ENCODE measurements around the gene CIT.
"Not testable (repeated sequence)": the region's sequence is repeated elsewhere in the genome, so short reads cannot be mapped to it uniquely, and the experiment has no call there.

Gene CIT, protein sequence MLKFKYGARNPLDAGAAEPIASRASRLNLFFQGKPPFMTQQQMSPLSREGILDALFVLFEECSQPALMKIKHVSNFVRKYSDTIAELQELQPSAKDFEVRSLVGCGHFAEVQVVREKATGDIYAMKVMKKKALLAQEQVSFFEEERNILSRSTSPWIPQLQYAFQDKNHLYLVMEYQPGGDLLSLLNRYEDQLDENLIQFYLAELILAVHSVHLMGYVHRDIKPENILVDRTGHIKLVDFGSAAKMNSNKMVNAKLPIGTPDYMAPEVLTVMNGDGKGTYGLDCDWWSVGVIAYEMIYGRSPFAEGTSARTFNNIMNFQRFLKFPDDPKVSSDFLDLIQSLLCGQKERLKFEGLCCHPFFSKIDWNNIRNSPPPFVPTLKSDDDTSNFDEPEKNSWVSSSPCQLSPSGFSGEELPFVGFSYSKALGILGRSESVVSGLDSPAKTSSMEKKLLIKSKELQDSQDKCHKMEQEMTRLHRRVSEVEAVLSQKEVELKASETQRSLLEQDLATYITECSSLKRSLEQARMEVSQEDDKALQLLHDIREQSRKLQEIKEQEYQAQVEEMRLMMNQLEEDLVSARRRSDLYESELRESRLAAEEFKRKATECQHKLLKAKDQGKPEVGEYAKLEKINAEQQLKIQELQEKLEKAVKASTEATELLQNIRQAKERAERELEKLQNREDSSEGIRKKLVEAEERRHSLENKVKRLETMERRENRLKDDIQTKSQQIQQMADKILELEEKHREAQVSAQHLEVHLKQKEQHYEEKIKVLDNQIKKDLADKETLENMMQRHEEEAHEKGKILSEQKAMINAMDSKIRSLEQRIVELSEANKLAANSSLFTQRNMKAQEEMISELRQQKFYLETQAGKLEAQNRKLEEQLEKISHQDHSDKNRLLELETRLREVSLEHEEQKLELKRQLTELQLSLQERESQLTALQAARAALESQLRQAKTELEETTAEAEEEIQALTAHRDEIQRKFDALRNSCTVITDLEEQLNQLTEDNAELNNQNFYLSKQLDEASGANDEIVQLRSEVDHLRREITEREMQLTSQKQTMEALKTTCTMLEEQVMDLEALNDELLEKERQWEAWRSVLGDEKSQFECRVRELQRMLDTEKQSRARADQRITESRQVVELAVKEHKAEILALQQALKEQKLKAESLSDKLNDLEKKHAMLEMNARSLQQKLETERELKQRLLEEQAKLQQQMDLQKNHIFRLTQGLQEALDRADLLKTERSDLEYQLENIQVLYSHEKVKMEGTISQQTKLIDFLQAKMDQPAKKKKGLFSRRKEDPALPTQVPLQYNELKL (N-terminal part only)

DNA sequence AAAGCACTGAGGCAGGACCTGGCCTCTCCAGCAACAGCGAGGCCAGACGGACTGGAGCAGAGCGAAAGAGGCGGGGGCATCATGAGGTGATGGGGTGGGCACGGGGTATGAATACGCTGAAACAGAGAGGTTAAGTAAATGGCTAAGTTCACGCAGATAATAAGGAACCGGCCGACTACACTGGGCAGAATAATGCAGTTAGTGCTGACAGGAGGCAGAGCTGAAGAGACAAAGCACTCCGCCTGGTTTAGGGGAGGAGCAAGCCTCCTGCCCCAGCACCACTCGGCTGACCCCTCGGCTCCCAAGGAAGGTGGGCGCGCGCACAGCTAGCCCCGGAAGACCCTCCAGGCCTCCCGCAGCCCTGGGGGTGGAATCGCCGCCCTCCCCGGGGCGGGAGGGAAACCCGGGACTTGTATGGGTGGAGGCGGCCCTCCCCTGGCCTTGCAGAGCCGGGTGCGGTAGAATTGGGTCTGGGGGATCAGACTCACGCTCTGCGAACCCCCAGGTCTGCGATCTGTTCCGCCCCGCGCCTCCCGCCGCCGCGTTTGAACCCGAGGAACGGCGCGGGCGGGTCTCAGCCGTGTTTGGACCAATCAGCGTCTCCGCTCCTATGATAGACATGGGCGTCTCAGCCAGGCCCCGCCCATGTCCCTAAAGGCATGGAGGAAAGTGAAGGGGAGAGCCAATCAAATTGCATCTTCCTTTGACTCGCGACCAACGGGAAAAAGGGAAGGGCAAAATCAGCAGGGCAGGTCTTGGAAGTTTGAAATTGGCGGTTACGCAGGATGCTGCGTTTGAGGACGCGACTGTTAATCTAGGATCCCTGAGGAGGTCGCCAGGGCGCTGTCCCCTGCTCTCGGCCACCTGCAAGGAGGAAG, at the start of gene CIT:
CIT (minus strand) TSS at position 560 of the 878 bp plus-strand sequence. CDS start 1,152 bp downstream, outside the sequence.
- DNase-seq = peak; percentile 79

DNA sequence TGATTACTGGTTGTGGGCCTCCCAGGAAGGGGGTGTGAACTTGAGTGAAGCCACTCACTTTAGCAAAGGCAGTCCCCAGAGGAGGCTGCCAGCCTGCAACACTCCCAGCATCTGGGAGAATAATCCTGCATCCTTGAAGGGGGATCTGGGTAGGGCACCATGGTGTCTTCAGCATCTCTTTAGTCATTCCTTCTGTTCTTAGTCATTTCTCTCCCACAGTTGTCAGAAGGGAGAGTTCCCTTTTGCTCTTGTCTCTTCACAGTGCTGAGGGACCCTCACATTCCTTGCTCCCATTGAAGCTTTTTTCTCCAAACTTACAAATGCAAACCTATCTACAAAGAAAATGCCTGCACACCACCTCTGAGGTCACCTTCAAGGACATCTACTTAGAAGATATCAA, 48.1 kb upstream of the CIT start:
- no peak for DNase-seq

DNA sequence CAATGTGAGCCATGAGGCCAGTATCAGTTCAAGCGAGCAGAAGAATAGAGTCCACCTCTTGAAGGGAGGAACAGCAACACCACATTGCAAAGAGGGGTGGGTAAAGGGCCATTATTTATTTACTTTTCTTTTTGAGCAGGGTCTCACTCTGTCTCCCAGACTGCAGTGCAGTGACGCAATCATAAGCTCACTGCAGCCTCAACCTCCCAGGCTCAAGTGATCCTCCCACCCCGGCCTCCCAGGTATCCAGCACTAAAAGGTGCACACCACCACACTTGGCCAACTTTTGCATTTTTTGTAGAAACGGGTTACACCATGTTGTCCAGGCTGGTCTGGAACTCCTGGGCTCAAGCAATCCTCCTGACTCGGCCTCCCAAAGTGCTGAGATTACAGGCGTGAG, 42.9 kb upstream of the CIT start:
- no peak for DNase-seq

DNA sequence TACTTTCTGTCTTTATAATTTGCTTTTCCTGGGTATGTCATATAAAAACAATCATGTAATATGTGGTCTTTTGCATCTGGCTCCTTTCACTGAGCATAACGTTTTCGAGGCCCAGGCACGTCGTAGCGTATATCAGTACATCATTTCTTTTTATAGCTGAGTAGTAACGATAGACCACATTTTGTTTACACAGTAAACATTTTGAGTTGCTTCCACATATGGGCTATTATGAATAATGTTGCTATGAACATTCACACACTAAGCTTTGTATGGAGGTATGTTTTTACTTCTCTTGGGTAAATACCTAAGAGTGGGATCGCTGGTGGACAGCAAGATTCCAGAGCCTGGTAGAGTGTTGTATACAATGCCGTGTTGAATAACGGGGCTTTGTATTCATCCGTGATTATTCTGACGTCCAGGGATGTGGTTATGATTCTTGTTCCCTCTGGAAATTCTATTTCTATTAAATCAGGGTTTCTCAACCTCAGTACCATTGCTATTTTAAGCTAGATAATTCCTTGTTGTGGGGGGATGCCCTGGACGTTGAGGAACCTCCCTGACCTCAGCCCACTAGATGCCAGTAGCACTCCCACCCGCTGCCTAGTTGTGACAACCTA, 38.9 kb upstream of the CIT start:
- DNase-seq = no peak

DNA sequence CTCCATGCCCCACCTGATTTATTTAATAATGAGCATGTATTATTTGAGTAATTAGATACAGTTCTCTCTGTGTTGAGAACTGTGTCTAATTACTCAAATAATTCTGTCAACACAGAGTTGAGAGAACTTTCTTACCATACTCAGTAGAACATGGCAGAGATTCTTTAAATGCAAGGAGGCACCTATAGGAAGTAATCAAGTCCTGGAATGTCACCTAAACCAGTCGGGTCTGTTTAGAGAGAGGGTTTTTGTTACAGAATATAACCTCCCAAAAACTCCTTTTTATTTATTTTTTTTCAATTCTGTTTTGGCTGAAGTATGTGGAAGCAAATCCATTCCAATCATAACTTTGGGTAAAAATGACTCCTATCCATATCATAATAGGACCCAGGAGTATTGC, 37.5 kb upstream of the CIT start:
- no peak for DNase-seq

DNA sequence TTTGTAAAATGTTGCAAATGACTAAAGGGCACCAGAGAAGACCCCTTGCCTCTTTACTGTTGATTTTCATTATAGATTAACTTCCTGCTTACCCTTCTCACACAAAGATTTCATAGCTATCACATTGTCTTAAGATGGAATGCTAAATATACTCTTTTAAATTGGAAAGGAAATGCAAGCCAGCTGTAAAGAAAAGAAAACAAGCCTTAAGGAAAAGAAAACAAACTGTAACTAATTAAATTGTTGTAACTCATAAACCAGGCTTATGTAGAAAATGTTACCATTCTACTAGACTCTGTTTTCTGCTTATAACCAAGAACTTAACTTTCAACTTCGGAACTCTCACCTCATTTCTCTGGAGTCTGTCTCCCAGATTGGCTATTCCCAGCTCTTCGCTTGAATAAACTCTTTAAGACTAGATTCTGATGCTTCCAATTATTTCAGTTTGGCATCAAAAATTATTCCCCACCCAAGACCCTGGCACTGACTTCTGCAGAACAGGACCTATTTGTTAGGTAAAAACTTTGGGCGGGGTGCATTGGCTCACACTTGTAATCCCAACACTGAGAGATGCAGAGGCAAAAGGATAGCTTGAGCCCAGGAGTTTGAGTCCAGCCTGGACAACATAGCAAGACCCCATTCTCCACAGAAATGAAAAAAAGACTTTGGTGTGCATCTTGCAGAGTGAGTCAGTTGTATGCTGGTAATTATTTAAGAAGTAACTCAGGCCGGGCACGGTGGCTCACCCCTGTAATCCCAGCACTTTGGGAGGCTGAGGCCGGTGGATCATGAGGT, 36.6 kb upstream of the CIT start:
- no peak for DNase-seq

DNA sequence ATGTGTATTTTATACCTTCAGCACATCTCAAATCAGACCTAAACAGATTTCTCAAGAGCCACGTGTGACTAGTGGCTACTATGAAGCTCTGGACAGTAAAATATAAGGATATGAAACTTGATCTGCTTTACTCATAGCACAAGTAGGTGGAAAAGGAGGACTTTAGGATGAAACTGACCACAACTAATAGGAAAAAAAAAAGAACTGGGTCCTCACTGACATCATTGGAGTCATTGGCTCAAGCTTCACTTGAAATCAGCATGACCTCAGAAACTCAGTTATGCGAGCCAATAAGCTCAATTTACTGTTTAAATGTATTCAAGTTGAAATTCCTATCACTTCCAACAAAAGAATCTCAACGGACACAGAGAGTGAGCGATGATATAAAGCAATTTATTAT, 34.1 kb upstream of the CIT start:
- DNase-seq = no peak

DNA sequence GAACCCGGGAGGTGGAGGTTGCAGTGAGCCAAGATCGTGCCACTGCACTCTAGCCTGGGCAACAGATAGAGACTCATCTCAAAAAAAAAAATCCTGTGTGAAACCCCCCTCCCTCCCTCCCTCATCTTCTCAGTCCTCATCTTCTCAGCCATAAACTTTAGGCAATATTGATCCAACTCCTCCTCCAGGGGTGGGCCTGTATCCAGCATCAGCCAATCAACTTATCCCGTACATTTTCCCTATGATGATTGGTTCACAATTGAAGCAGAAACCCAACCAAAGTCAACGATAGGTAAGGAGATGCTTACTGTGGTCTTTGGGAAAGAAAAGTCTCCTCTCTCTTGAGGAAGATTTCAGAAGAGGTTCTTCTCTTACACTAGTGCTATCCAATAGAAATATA, 33.5 kb upstream of the CIT start:
- DNase-seq = no peak

DNA sequence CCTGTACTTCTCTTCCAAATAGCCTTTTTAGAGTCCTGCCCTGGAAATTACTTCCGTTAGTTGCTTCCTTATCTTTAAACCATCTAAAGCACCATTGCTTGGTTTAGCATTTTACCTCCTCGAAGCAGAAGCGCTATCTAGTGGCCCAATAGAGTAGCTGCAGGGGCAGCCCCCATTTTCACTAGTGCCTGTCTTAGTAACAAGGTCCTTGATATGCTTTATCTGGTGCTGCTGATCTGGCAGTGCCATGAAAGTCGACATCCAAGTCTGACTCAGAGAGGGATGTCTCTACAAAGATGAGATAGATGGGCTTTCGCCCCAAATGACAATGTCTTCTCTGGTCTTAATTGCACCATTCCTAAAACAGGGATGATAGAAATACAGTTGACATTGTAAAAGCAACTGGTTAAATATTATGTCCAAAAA, 25.0 kb upstream of the CIT start:
- peak; percentile 61 for DNase-seq

DNA sequence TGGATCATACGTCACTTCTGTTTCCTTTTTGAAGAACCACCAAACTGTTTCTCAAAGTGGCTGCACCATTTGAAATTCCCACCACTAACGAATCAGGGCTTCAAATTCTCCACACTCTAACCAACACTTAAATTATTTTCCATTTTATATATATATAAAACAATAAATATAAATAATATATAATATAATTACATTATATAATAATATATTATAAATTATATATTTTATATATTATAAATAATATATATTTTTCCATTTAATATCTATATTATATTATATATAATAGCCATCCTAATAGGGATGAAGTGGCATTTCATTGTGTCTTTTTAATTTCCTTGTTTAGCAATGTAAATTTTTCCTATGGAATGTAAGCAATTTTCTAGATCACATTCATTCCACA, 24.6 kb upstream of the CIT start:
- DNase-seq = no peak

DNA sequence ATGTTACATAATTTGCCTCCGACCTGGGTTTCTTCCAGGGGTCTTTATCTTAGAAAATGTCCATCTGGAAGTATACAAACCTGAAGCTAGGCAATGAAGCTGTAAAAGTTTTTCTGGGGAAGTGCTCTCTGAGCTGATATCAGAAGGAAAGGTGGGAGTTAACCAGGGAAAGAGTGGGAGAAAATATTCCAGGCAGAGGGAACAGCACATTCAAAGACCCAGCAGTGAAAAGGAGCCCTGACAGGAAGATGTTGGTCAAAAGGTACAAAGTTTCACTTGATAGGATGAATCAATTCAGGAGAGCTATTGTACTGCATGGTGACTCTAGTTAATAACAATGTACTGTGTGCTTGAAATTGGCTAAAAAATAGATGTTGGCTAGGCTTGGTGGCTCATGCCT, 17.8 kb upstream of the CIT start:
- no peak for DNase-seq

DNA sequence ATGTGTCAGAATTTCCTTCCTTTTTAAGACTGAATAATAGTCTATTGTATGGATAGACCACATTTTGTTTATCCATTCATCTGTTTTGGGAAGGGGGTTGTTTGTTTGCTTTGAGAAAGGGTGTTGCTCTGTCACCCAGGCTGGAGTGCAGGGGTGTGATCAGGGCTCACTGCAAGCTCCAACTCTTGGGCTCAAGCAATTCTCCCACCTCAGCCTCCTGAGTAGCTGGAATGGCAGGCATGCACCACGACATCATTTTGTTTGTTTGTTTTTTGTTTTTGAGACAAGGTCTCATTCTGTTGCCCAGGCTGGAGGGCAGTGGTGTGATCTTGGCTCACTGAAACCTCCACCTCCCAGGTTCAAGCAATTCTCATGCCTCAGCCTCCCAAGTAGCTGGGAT, 15.5 kb upstream of the CIT start:
- DNase-seq = not testable (repeated sequence)

DNA sequence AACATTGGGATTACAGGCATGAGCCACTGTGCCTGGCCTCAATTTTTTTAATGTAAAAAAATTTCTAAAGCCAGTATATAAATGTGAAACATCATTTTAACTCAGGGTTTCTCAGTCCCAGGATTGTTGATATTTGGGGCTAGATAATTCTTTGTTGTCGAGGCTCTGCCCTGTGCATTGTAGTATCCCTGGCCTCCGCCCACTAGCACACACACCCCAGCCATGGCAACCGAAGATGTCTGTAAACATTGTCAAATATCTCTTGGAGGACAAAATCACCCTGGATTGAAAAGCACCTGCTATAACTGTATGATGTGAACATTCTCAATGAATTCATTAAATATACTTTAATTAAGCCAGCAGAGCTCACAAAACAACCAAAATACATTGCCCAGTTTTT, 8.4 kb upstream of the CIT start:
- DNase-seq = no peak

DNA sequence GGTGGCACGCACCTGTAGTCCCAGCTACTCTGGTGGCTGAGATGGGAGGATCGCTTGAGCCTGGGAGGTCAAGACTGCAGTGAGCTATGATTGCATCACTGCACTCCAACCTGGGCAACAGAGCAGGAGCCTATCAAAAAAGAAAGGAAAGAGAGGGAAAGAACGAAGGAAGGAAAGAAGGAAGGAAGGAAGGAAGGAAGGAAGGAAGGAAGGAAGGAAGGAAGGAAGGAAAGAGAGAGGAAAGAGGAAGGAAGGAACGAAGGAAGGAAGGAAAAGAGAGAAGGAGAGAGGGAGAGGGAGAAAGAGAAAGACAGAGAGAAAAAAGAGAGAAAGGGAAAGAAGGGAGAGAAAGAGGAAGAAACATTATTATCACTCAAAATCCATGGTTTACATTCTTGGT, 6.7 kb upstream of the CIT start:
- DNase-seq = not testable (repeated sequence)

DNA sequence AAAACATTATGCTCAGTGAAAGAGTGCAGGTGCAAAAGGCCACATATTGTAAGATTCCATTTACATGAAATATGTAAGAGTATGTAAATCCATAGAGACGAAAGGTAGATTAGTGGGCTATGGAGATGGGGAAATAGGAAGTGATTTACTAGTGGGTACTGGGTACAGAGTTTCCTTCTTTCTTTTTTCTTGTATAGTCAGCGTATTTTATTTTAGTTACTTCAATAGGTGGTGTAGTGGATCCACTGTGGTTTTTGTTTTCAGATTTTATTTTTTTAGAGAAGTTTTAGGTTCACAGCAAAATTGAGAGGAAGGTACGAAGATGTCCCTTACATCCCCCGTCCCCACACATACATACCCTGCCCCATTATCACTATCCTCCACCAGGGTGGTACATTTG, 6.1 kb upstream of the CIT start:
- DNase-seq = no peak

DNA sequence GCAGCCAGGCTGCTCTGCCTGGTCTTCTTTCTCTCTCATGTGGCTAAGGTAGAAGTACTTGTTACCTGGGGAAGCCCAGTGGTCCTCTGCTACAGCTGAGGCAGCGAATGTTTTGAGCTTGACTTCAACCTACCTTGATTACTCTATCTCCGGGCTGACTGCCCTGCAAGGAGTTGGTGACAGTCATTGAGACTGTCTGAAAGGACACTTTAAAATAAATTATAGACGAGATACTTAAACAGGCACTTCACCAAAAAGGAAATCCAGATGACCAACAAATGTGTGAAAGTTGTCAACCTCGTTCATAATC, 474 bp upstream of the CIT start:
- no peak for DNase-seq

DNA sequence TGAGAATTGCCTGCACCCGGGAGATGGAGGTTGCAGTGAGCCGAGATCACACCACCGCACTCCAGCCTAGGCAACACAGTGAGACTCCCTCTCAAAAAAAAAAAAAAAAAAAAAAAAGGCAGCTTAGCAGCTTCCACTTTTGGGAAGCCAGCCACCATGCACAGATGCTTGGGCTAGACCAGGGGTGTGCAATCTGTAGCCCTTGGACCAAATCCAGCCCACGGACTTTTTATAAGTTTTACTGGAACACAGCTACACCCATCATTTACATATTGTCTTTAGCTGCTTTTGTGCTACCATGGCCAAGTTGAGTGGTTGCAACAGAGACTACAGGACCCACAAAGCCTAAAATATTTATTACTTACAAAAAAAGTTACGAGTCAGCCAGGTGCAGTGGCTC, 6.7 kb downstream of the CIT start:
- no peak for DNase-seq

DNA sequence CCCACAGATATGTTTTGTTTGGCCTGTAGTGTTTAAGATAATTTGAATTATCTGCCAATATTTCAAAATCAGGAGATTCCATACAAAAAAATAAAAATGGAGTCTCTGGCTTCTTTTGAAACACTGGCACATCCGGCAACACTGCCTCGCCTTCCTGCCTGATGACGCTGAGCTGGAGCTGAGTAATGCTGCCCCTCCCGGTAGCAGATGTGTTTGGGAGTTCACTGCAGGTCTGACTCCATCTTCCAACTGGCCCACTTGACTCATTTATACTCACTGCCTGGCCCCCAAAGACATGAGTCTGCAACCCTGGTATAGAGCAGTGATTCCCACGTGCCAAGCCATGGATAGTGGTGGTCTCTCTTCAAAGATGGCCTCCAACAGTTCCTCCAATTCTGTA, 7.4 kb downstream of the CIT start:
- no peak for DNase-seq

DNA sequence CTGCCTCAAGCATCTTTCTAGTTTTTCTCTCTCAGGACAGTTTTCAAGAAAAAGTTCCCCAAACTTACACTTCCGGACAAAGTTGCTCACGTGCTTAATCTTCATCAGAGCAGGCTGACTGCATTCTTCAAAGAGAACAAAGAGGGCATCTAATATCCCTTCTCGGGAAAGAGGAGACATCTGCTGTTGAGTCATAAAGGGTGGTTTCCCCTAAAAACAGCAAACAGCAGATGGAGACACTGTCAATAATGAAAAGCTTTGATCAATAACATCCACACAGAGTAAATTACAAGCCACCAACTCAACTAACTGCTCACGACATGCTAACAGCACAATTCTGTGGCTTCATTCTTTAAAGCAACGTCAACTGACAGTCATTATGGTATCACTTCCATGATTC, 8.1 kb downstream of the CIT start:
- DNase-seq = no peak

DNA sequence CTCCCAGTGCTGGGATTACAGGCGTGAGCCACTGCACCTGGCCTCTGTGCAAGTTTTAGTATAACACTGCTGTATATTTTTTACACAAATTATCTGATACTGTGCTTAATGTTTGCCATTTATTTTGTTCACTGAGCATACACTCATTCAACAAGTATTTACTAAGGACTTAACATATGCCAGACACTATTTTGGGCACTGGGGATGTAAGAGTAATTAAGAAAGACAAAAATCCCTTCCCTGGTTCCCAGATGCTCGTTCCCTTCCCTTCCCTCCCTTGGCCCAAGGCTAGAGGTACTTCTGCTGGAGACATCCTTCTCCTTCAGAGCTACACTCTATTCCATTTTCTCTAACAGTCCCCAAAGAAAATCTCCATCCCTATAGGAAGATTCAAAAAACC, 12.5 kb downstream of the CIT start:
- DNase-seq = no peak

DNA sequence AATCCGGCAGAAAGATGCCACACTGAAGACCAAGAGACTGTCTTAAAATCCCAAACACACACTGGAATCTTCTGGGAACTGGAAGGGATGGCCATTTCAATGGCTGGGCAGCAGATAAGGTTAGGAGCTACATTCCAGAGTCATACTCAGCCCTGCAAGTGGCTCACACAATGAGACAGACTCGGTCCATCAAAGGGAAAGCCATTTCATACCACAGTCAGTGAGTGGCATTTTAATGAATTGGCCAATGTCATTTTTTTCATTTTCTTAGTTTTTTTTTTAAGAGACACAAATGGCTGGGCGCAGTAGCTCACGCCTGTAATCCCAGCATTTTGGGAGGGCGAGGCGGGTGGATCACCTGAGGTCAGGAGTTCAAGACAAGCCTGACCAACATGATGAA, 17.9 kb downstream of the CIT start:
- no peak for DNase-seq
